HEK293T (cell line): ENCODE results near the gene GNAL.

ENCODE experiments used
- BHLHE40 ChIP-seq: fragments of 450-650 bp; IDR thresholded peaks from 2 replicates; pipeline ENCODE4 v1.6.1; 2016; ENCODE audit warnings: mild to moderate bottlenecking, moderate library complexity, borderline replicate concordance
- CTBP1 ChIP-seq: fragments of 450-650 bp; IDR thresholded peaks from 2 replicates; pipeline ENCODE4 v1.6.1; 2016; ENCODE audit warnings: borderline replicate concordance
- ELF4 ChIP-seq: fragments of 450-650 bp; IDR thresholded peaks from 2 replicates; pipeline ENCODE4 v1.6.1; 2017; ENCODE audit warnings: antibody characterized with exemption
- FOXA1 ChIP-seq: fragments of 450-650 bp; IDR thresholded peaks from 2 replicates; pipeline ENCODE4 v1.6.1; 2016; ENCODE audit warnings: mild to moderate bottlenecking
- FOXK2 ChIP-seq: fragments of 450-650 bp; IDR thresholded peaks from 2 replicates; pipeline ENCODE4 v1.6.1; 2016; ENCODE audit warnings: mild to moderate bottlenecking
- FOXM1 ChIP-seq: fragments of 450-650 bp; IDR thresholded peaks from 2 replicates; pipeline ENCODE4 v1.6.1; 2017; ENCODE audit warnings: mild to moderate bottlenecking, borderline replicate concordance
- L3MBTL2 ChIP-seq: fragments of 450-650 bp; conservative IDR thresholded peaks from 2 replicates; pipeline ENCODE4 v1.6.1; 2016; ENCODE audit warnings: mild to moderate bottlenecking
- NFRKB ChIP-seq: fragments of 450-650 bp; IDR thresholded peaks from 2 replicates; pipeline ENCODE4 v1.6.1; 2016; ENCODE audit warnings: mild to moderate bottlenecking, moderate library complexity
- PKNOX1 ChIP-seq: fragments of 450-650 bp; IDR thresholded peaks from 2 replicates; pipeline ENCODE4 v1.6.1; 2016
- SP1 ChIP-seq: fragments of 450-650 bp; IDR thresholded peaks from 2 replicates; pipeline ENCODE4 v1.6.1; 2017
- SUZ12 ChIP-seq: fragments of 450-650 bp; IDR thresholded peaks from 2 replicates; pipeline ENCODE4 v1.6.1; 2016; ENCODE audit warnings: mild to moderate bottlenecking

- TF ChIP-seq L3MBTL2 (no peak), SP1 (no peak), FOXM1 (no peak), BHLHE40 (no peak), FOXK2 (no peak), ELF4 (no peak), NFRKB (no peak), CTBP1 (no peak), PKNOX1 (no peak), FOXA1 (no peak), SUZ12 (no peak)
Observed at GRCh38 chr18:11749305-11749704, 60.2 kb downstream of the GNAL start.
